GM10248 (cell line): ENCODE data around the gene RGS18.

Experiments used
- CTCF ChIA-PET: fragments of 300-600 bp; sonication (Branson Sonifier 250); formaldehyde crosslinking; extraction: SDS; loops from one replicate; lab custom pipeline; 2021; ENCODE audit warnings: antibody characterized with exemption; lab: Yijun Ruan, JAX
- POLR2A ChIA-PET: fragments of 350-650 bp; sonication (Branson Sonifier 250); formaldehyde crosslinking; extraction: SDS; loops from one replicate; lab custom pipeline; 2020; ENCODE audit warnings: antibody characterized with exemption; lab: Yijun Ruan, JAX
- DNase-seq: peaks from one replicate; pipeline ENCODE4 v3.0.0; 2012; ENCODE audit errors: extremely low spot score
- TF ChIP-seq, protein P1 (sequence below): IDR thresholded peaks from 2 replicates; pipeline ENCODE4 v1.5.1; 2012; ENCODE audit warnings: mild to moderate bottlenecking, low read depth; ENCODE audit errors: extremely low read depth, missing control alignments, control extremely low read depth

RGS18 gene

DNA sequence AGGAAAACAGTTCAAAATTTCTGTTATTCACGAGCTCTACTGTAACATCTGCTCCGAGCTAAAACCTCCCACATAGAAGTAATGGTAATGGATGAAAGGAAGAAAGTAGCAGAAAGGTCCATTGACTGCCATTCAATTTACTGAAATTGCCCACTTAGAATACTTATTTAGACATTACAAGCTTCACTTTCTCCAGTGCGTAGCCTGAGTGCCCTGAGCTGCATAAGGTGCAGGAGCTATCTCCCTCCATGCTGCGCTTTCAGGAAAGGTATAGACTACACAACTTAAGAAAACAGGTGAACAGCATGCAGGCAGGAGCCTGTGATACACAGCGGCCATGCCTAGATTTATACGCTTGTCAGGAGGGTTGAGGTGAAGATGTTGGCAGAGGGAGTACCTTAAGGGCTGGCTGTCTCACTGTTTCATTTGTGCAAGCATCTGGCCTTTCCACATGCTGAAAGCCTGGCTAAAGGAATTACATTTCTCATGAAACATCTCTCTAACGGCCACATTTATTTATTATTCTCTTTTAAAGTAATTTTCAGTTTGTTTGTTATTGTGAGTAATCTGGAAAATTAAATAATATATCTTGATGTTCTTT is 74.7 kb downstream of the RGS18 start:
- no peak for DNase-seq
- ChIA-PET POLR2A (no interaction called here), CTCF (interaction anchor here (1.3 to 1.6 kb wide), 4 partner anchors 8 to 26 kb away, joined by 3 to 6 read pairs (median 4); no protein-coding TSS in a partner anchor)
- TF ChIP-seq, protein P1, sequence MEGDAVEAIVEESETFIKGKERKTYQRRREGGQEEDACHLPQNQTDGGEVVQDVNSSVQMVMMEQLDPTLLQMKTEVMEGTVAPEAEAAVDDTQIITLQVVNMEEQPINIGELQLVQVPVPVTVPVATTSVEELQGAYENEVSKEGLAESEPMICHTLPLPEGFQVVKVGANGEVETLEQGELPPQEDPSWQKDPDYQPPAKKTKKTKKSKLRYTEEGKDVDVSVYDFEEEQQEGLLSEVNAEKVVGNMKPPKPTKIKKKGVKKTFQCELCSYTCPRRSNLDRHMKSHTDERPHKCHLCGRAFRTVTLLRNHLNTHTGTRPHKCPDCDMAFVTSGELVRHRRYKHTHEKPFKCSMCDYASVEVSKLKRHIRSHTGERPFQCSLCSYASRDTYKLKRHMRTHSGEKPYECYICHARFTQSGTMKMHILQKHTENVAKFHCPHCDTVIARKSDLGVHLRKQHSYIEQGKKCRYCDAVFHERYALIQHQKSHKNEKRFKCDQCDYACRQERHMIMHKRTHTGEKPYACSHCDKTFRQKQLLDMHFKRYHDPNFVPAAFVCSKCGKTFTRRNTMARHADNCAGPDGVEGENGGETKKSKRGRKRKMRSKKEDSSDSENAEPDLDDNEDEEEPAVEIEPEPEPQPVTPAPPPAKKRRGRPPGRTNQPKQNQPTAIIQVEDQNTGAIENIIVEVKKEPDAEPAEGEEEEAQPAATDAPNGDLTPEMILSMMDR, result no peak

DNA sequence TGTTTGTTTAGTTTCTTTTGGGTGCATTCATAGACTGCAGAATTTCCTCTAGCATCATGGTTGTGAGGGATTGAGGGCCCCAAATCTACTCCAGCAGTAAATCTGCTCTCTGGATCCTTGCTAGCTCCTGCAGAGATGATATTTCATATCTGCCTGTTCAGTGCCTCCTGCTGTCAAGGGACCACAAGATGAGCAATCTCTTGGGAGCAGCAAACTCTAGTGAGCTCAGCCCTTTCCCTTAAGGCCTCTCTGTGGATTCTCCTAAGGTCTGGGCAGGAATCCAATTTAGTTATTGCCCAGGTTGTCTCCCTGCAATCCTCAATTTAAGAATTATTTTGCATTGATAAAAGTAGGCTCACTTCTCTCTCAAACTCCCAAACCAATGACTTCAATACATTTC is 76.9 kb downstream of the RGS18 start:
- POLR2A ChIA-PET, result no interaction called here
- CTCF ChIA-PET, result interaction anchor here (1.5 kb wide), 1 partner anchor 17 kb away, joined by 4 read pairs; no protein-coding TSS in a partner anchor
- TF ChIP-seq, protein P1, result no peak
- DNase-seq, result no peak
